Vagina (tissue), 2 donors: ENCODE data around the gene AJAP1. TPM values are rescaled to one million over a fixed set of nuclear protein-coding genes. Genes with fewer than 3 reads are reported as not detected.

Experiments used
- DNase-seq, 2 donors: peaks; one replicate each; pipeline ENCODE4 v3.0.0-alpha.2; 2017; ENCODE audit errors: extremely low spot score in 2 of 2
- H3K27ac ChIP-seq: fragments of 200-600 bp; sonication (generic); one replicate; pipeline ENCODE4 v1.5.1; 2019
- H3K27me3 ChIP-seq: fragments of 200-600 bp; sonication (generic); one replicate; pipeline ENCODE4 v1.5.1; 2019
- H3K36me3 ChIP-seq, 2 donors: fragments of 200-600 bp; sonication (generic); one replicate each; pipeline ENCODE4 v1.5.1; 2017 to 2019
- H3K4me1 ChIP-seq: fragments of 200-600 bp; sonication (generic); one replicate; pipeline ENCODE4 v1.5.1; 2019
- H3K4me3 ChIP-seq, 2 donors: fragments of 200-600 bp; sonication (generic); 1 replicate in 1 of 2; 2 replicates in 1 of 2; pipeline ENCODE4 v1.5.1; 2016 to 2019
- H3K9me3 ChIP-seq: fragments of 200-600 bp; sonication (generic); one replicate; pipeline ENCODE4 v1.5.1; 2019
- POLR2A ChIP-seq, 2 donors: fragments of 450-650 bp; IDR thresholded peaks; one replicate each; pipeline ENCODE4 v1.6.1; 2017; ENCODE audit warnings: antibody characterized with exemption in 2 of 2, mild to moderate bottlenecking in 2 of 2, moderate library complexity in 2 of 2
- POLR2AphosphoS5 ChIP-seq, 2 donors: sonication (generic); formaldehyde crosslinking; IDR thresholded peaks; one replicate each; pipeline ENCODE4 v1.9.0; 2017; ENCODE audit warnings: antibody characterized with exemption in 2 of 2, mild to moderate bottlenecking in 2 of 2, low read depth in 1 of 2; ENCODE audit not compliant: insufficient read depth in 1 of 2
- intact Hi-C: fragments of 100-400 bp; cut with DNase I; formaldehyde crosslinking; loops from one replicate; pipeline ENCODE4 v1.15.1; 2023
- total RNA-seq: library from RNA; depleted of rRNA; stranded (reverse); fragments of >200 nt; gene quantifications from one replicate; pipeline ENCODE4 v1.2.3, GENCODE V29; 2016
- TF ChIP-seq, protein P1 (sequence below), 3 experiments: fragments of 450-650 bp in 2 of 3; fragments of 200-600 bp in 1 of 3; sonication (generic) in 1 of 3; IDR thresholded peaks; one replicate each; pipeline ENCODE4 v1.5.1; 2017 to 2019; ENCODE audit warnings: antibody characterized with exemption in 3 of 3, mild to moderate bottlenecking in 2 of 3, moderate library complexity in 2 of 3

The AJAP1 gene
- total RNA-seq, 1 donor from 2014 or later, result 1.7 TPM

- Histone ChIP-seq H3K36me3 (no peaks in the 10 kb centered on the region), H3K9me3 (no peaks in the 10 kb centered on the region), H3K27me3 (no peaks in the 10 kb centered on the region), H3K4me1 (no peaks in the 10 kb centered on the region), H3K4me3 (no peak overlapping the region), H3K27ac (no peak overlapping the region)
- DNase-seq, result no peak
- intact Hi-C loops, result no loop called here
- TF ChIP-seq POLR2A (IDR thresholded peaks at IDR 0.05) (no peak), POLR2AphosphoS5 (IDR thresholded peaks at IDR 0.05; ENCODE audit: insufficient read depth in 1 of 2, low read depth in 1 of 2) (no peak)
- TF ChIP-seq, protein P1, sequence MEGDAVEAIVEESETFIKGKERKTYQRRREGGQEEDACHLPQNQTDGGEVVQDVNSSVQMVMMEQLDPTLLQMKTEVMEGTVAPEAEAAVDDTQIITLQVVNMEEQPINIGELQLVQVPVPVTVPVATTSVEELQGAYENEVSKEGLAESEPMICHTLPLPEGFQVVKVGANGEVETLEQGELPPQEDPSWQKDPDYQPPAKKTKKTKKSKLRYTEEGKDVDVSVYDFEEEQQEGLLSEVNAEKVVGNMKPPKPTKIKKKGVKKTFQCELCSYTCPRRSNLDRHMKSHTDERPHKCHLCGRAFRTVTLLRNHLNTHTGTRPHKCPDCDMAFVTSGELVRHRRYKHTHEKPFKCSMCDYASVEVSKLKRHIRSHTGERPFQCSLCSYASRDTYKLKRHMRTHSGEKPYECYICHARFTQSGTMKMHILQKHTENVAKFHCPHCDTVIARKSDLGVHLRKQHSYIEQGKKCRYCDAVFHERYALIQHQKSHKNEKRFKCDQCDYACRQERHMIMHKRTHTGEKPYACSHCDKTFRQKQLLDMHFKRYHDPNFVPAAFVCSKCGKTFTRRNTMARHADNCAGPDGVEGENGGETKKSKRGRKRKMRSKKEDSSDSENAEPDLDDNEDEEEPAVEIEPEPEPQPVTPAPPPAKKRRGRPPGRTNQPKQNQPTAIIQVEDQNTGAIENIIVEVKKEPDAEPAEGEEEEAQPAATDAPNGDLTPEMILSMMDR (IDR thresholded peaks at IDR 0.05), result no peak
Measured at GRCh38 chr1:4626061-4626460, 28.3 kb upstream of the AJAP1 start.

DNA sequence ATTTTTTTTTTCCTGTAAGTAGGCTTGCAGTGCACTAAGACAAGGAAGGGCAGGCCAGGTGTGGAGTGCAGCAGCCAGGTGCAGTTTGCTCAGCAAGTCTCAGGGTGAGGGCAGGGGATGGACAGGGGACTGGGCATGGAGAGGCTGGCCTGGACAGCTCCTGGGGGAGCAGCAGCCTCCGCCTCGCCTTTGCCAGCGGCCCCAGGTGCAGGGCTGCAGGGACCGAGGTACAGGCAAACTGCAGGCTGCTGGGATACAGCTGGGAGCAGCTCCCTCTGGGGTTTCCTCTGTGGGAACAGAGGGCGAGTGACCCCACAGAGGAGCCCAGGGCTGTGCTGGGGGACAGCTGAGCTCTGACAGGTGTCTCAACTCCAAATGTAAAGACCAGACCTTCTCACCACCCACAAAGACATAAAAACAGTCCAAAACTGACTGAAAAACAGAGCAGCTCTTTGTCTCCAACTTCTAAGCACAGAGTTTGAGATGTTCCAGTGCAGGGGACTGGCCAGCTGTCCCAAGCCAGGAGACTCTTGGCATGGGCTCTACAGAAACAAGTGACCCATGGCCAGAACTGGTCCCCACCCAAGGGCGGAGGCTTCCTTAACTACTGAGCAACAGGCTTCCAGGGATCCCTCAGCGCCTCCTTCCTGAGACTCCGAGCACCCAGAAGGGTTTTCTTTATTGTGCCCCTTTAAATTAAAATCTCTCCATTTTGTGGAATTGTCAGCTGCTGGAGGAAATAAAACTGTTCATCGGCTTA is 27.7 kb upstream of the AJAP1 start:
- Histone ChIP-seq H3K27ac (no peak overlapping the region), H3K4me3 (no peak overlapping the region), H3K36me3 (no peaks in the 10 kb centered on the region), H3K9me3 (no peaks in the 10 kb centered on the region), H3K27me3 (no peaks in the 10 kb centered on the region), H3K4me1 (no peaks in the 10 kb centered on the region)
- TF ChIP-seq, protein P1 (IDR thresholded peaks at IDR 0.05), result no peak
- no peak for TF ChIP-seq POLR2A (IDR thresholded peaks at IDR 0.05)
- TF ChIP-seq POLR2AphosphoS5 (IDR thresholded peaks at IDR 0.05; ENCODE audit: insufficient read depth in 1 of 2, low read depth in 1 of 2), result no peak
- no peak for DNase-seq
- intact Hi-C loops, result no loop called here

DNA sequence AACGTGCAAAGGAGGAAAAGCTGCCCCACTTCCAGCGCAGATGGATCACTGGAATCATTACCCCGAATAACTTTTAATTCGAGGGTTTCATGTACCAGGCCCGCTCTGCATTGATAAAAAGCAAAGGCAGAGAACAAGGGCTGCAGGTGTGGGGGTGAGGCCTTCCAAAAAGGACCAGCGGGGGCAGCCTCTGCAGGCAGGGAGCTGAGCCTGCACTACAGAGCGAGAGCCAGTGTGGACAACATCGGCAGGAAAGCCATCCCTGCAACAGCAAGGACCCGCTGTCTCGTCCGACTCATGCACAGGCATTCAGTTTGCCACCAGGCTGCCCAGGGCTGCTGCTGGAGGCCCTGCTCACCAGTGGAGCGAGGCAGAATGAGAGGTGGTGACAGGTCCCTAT is 27.1 kb upstream of the AJAP1 start:
- TF ChIP-seq, protein P1 (IDR thresholded peaks at IDR 0.05), result no peak
- TF ChIP-seq POLR2A (IDR thresholded peaks at IDR 0.05) (no peak), POLR2AphosphoS5 (IDR thresholded peaks at IDR 0.05; ENCODE audit: insufficient read depth in 1 of 2, low read depth in 1 of 2) (no peak)
- no peak for DNase-seq
- H3K36me3 ChIP-seq, result no peaks in the 10 kb centered on the region
- no peak overlapping the region for H3K27ac ChIP-seq
- H3K4me1 ChIP-seq, result no peaks in the 10 kb centered on the region
- no peaks in the 10 kb centered on the region for H3K27me3 ChIP-seq
- intact Hi-C loops, result no loop called here
- H3K9me3 ChIP-seq, result no peaks in the 10 kb centered on the region
- no peak overlapping the region for H3K4me3 ChIP-seq

DNA sequence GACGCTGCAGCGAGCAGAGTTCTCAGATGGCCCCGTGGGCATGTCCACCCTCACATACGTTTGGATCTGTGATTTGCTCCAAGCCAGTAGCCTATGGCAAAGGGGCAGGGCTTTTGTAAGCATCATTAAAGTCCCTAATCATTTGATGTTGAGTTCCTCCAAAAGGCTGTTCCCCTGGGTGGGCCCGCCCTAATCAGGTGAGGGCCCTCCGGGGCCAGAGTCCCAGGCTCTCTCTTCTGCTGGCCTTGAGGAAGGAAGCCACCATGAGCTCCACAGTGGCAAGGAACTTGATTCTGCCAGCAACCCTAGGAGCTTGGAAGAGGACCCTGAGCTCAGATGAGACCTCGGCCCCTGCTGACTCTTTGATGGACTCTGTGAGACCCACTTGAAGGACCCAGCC is 25.4 kb upstream of the AJAP1 start:
- H3K27me3 ChIP-seq, result no peaks in the 10 kb centered on the region
- intact Hi-C loops, result no loop called here
- no peak overlapping the region for H3K27ac ChIP-seq
- no peaks in the 10 kb centered on the region for H3K4me1 ChIP-seq
- no peaks in the 10 kb centered on the region for H3K36me3 ChIP-seq
- TF ChIP-seq POLR2A (IDR thresholded peaks at IDR 0.05) (no peak), POLR2AphosphoS5 (IDR thresholded peaks at IDR 0.05; ENCODE audit: insufficient read depth in 1 of 2, low read depth in 1 of 2) (no peak)
- TF ChIP-seq, protein P1 (IDR thresholded peaks at IDR 0.05), result no peak
- no peak for DNase-seq
- no peak overlapping the region for H3K4me3 ChIP-seq
- H3K9me3 ChIP-seq, result no peaks in the 10 kb centered on the region

DNA sequence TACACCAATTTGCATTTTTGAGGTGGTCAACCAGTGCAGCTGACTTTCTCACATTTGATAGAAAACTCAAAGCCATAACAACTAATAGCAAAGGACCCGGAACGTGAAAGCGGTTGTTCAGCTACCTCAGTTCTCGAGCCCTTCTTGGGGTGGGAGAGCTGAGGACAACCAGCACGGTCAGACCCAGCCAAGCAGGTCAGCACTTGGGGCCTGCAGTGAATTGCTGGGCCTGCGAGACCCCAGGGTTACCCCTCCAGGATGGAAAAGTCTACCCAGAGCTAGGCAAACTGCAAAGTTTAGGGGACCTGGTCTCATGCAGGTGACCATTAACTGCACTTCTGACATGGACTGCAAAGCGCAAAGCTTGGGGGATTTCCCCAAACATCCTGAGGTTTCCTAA is 23.8 kb upstream of the AJAP1 start:
- no peaks in the 10 kb centered on the region for H3K4me1 ChIP-seq
- no peak for DNase-seq
- no peak overlapping the region for H3K4me3 ChIP-seq
- H3K36me3 ChIP-seq, result no peaks in the 10 kb centered on the region
- no peak overlapping the region for H3K27ac ChIP-seq
- intact Hi-C loops, result no loop called here
- H3K9me3 ChIP-seq, result no peaks in the 10 kb centered on the region
- TF ChIP-seq POLR2A (IDR thresholded peaks at IDR 0.05), result no peak
- no peak for TF ChIP-seq POLR2AphosphoS5 (IDR thresholded peaks at IDR 0.05; ENCODE audit: insufficient read depth in 1 of 2, low read depth in 1 of 2)
- TF ChIP-seq, protein P1 (IDR thresholded peaks at IDR 0.05), result no peak
- H3K27me3 ChIP-seq, result no peaks in the 10 kb centered on the region
